Psoas muscle (tissue), 8 donors: Measurements from ENCODE around the gene CBR3. TPM values are rescaled to one million over a fixed set of nuclear protein-coding genes. Genes with fewer than 3 reads are reported as not detected.

Source experiments
- ATAC-seq, 4 donors: fragments of 200-7000 bp; cut with Tn5 transposase; one replicate each; pipeline ENCODE4 v1.9.1; 2020; ENCODE audit warnings: moderate library complexity in 3 of 4, mild to moderate bottlenecking in 2 of 4
- DNase-seq, 2 donors: peaks; one replicate each; pipeline ENCODE4 v3.0.0-alpha.2; 2020
- H3K27ac ChIP-seq: fragments of 200-600 bp; one replicate; pipeline ENCODE4 v1.8.0; 2022
- H3K27me3 ChIP-seq, 3 donors: fragments of 200-600 bp in 1 of 3; one replicate each; pipeline versions ENCODE4 v1.6.1 to v1.8.0; 2013 to 2022; ENCODE audit warnings: low read length in 2 of 3, mild to moderate bottlenecking in 2 of 3, moderate library complexity in 1 of 3; ENCODE audit not compliant: insufficient read depth in 3 of 3
- H3K36me3 ChIP-seq, 2 donors: fragments of 200-600 bp in 1 of 2; one replicate each; pipeline versions ENCODE4 v1.6.1 to v1.8.0; 2013 to 2022; ENCODE audit warnings: low read depth in 1 of 2, mild to moderate bottlenecking in 1 of 2, moderate library complexity in 1 of 2; ENCODE audit not compliant: insufficient read depth in 1 of 2
- H3K4me1 ChIP-seq: fragments of 200-600 bp; one replicate; pipeline ENCODE4 v1.8.0; 2022
- H3K4me3 ChIP-seq: fragments of 200-600 bp; one replicate; pipeline ENCODE4 v1.8.0; 2022; ENCODE audit warnings: mild to moderate bottlenecking
- H3K9me3 ChIP-seq: fragments of 200-600 bp; one replicate; pipeline ENCODE4 v1.8.0; 2022
- CTCF ChIP-seq: fragments of 200-600 bp; IDR thresholded peaks from one replicate; pipeline ENCODE4 v1.8.0; 2022; ENCODE audit warnings: antibody characterized with exemption
- WGBS, 3 donors: extraction: QIAGEN DNeasy Blood & Tissue Kit; methylation state at CpG; one replicate each; pipeline versions ENCODE4 v1.1.6 to v1.1.7; 2013; 5-methylcytosine and 5-hydroxymethylcytosine counted together
- intact Hi-C, 2 donors: fragments of 100-400 bp; cut with DNase I; formaldehyde crosslinking; loops; one replicate each; pipeline versions ENCODE4 v1.11.0 to v1.14.2; 2022
- polyA plus RNA-seq, 3 donors: library from polyadenylated mRNA; stranded (reverse); fragments of 200-250 nt; gene quantifications; one replicate each; pipeline ENCODE4 v1.2.3, GENCODE V29; 2013
- total RNA-seq, 4 donors: library from RNA; stranded (reverse); fragmentation: NEBNext Ultra II Directional in 2 of 4; extraction: Animal tissue kit (Norgen Biotek cat#: 25700) in 2 of 4; gene quantifications; one replicate each; pipeline versions ENCODE4 v1.2.1 to v1.2.4, GENCODE V29; 2021 to 2023
- donor health status: healthy with polysubstance abuse.
- donor health status: DM: no; HTN: no; CAD: no; lungs with moderate emphysema.
- donor health status: Bipolar disorder and iron deficiency.
- donor health status: healthy.
- donor health status: DM: yes; HTN: yes; CAD: no.
- donor health status: DM: no; HTN: no; CAD: no.
- donor health status: DM: no; HTN: no; CAD: no.
- donor health status: DM: yes; HTN: yes; CAD: no.

The CBR3 gene
- total and polyA plus RNA-seq, 7 donors = 0.64 to 1.9 (median 1.4) TPM

DNA sequence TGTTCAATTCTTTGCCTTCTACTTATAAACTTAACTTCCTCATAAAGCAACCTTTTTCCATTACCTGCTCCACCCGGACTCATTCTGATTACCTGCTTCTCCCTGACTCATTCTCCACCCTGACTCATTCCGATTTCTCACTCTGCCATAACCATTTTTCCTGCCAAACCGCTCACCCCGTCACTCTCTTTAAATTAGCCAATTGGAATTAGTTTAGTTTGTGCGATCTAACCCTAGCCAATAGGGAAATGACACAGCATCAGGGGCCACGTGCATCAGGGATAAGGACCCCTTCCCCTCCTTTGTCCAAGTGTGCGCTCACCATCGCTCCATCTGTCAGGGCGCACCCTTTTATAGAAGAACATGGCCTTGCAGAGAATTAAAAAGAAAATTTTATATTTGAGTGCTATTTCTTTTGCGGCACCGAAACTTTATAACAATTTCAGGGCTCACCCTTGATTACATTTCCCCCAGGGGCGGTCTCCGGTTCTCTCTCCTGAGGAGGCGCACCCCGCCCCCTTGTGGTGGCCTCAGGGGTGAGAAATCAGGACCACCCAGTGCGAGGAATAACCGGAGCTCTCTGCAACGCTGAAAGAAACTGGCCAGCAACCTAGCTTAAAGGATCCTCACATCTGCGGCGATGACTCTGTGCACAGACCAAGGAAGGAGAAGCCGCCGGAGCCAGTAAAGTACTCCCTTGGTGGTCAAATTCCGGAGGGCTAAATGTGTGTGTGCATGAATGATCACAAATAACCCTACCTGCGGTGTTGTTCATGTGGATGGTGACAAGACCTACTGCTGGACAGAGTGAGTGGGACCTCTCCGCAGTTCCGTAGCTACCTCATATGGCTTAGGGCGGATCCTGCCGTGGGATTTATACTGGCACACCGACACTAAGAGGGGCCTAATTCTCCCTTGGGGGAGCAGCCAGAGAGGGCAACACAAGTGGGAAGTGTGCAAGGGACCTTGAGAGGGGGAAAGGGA is 30.3 kb upstream of the CBR3 start:
- H3K27ac ChIP-seq = no peak overlapping the region
- no peaks in the 10 kb centered on the region for H3K9me3 ChIP-seq
- ATAC-seq = peak; percentile 47 to 87 (median 82)
- no peaks in the 10 kb centered on the region for H3K27me3 ChIP-seq
- H3K4me3 ChIP-seq = peak overlapping the region; percentile 38
- peak; percentile 48 for TF ChIP-seq CTCF
- H3K36me3 ChIP-seq = no peaks in the 10 kb centered on the region
- peak; percentile 60 to 72 for DNase-seq
- 27 to 36% (median 28%) methylated on average over 29 of the region's 29 CpGs for WGBS, 3 donors
- no peaks in the 10 kb centered on the region for H3K4me1 ChIP-seq
- intact Hi-C loops = loop anchor here (5.0 to 10.0 kb wide), 2 partner anchors 42 to 70 kb away; partner anchors contain the start of gene SETD4 (in 1 of the 2)

DNA sequence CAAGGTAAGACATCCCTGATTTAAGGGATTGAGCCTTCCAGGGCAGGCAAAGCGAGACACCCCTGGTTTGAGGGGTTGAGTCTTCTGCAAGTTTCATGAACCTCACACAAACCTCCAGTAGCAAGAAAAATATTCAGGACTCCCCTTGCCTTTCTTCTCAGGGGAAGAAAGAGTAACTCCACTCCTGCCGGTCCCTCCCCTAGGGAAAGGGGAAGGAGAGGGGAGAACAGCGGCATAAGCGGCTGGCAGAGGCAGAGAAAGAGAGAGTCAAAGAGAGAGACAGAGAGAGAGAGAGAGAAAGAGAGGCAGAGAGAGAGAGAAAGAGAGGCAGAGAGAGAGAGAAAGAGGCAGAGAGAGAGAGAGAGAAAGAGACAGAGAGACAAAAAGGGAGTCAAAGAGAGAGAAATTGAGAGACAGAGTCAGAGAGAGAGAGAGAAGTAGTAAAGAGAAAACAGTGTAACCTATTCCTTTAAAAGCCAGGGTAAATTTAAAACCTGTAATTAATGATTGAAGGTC is 29.5 kb upstream of the CBR3 start:
- intact Hi-C loops = loop anchor here in 1 of 2 donors (10.0 kb wide), 1 partner anchor 71 kb away; no protein-coding TSS in a partner anchor
- Histone ChIP-seq H3K27ac (no peak overlapping the region), H3K4me3 (no peak overlapping the region), H3K27me3 (no peaks in the 10 kb centered on the region), H3K9me3 (no peaks in the 10 kb centered on the region), H3K36me3 (no peaks in the 10 kb centered on the region), H3K4me1 (no peaks in the 10 kb centered on the region)
- DNase-seq (no peak), ATAC-seq (no peak)
- WGBS, 3 donors = 74 to 81% (median 75%) methylated on average over 4 of the region's 4 CpGs
- TF ChIP-seq CTCF = no peak

DNA sequence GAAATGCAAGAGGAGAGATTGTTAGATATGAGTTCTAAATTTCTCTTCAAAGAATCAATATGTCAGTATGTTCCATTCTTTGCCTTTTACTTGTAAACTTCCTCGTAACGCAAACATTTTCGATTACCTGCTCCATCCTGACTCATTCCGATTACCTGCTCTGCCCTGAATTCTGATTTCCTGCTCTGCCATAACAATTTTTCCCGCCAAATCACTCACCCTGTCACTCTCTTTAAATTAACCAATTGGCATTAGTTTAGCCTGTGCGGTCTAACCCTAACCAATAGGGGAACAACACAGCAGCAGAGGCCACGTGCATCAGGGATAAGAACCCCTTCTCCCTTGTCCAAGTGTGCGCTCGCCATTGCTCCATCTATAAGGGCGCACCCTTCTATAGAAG is 25.0 kb upstream of the CBR3 start:
- no peak for TF ChIP-seq CTCF
- no peaks in the 10 kb centered on the region for H3K27me3 ChIP-seq
- no peaks in the 10 kb centered on the region for H3K9me3 ChIP-seq
- 94 to 96% (median 95%) methylated on average over 10 of the region's 10 CpGs for WGBS, 3 donors
- DNase-seq = no peak
- H3K4me3 ChIP-seq = no peak overlapping the region
- no peak for ATAC-seq
- intact Hi-C loops = loop anchor here in 1 of 2 donors (5.0 to 10.0 kb wide), 2 partner anchors 43 to 75 kb away; no protein-coding TSS in a partner anchor
- no peaks in the 10 kb centered on the region for H3K36me3 ChIP-seq
- H3K4me1 ChIP-seq = peaks cover 3% of the 10 kb centered on the region
- no peak overlapping the region for H3K27ac ChIP-seq

DNA sequence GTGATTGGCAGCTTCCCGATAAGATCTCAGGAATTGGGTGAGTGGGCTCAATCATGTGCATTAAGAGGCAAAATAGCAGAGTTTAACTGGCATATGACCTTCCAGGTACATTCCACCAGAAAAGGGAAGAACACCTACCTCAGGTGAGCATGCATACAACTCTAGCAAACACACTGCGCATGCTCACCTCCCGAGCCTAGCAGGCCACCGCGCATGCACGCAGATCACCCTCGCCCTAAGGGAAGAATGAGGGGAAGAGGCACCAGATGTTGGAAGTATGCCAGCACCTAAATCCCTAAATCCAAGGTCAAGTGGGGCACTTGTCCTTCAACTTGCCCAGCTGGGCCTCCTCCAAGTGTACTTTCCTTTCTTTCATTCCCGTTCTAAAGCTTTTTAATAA is 23.6 kb upstream of the CBR3 start:
- no peak for ATAC-seq
- intact Hi-C loops = loop anchor here in 1 of 2 donors (5.0 kb wide), 1 partner anchor 44 kb away; no protein-coding TSS in a partner anchor
- no peak for TF ChIP-seq CTCF
- Histone ChIP-seq H3K27ac (no peak overlapping the region), H3K4me3 (no peak overlapping the region), H3K27me3 (no peaks in the 10 kb centered on the region), H3K36me3 (no peaks in the 10 kb centered on the region), H3K9me3 (no peaks in the 10 kb centered on the region), H3K4me1 (peaks cover 3% of the 10 kb centered on the region)
- WGBS, 3 donors = 72 to 89% (median 89%) methylated on average over 8 of the region's 8 CpGs
- no peak for DNase-seq
